ENCODE data around the gene SRSF1. TPM values are rescaled to one million over a fixed set of nuclear protein-coding genes. Genes with fewer than 3 reads are reported as not detected.
A peak's percentile ranks its signal among the peaks of the same experiment; 100 is the strongest.
"Not testable (repeated sequence)": the region's sequence is repeated elsewhere in the genome, so short reads cannot be mapped to it uniquely, and the experiment has no call there.

SRSF1 gene
- total RNA-seq, 4 donors from 2014 or later: 134 to 223 (median 200) TPM

DNA sequence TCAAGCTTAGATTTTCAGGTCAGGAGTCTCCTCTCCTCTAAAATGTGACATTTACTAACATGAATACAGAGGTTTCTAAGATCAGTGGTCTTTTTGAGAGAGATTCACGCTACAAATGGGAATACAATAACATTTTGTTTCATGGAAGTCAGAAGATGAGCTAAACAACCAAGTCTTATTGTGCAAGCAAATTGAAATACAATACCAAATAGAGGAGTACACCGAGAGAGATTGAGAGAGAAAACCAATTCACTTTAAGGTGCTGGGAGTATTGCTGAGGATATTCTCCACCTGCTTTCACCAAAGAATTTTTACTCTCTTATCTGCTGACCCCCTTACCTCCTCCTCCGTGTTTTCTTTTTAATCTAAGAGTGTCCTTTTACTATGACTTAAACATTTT lies 30.5 kb downstream of the SRSF1 start:
- H3K27ac ChIP-seq: peak overlapping the region in 2 of 4 donors; percentile 10 to 41
- no peak overlapping the region for H3K4me3 ChIP-seq
- DNase-seq: no peak
- peaks cover 30 to 99% (median 32%) of the 10 kb centered on the region in 3 donors for H3K36me3 ChIP-seq
- 81 to 82% methylated on average over 3 of the region's 3 CpGs for WGBS, 2 donors
- H3K9me3 ChIP-seq: no peaks in the 10 kb centered on the region
- TF ChIP-seq POLR2A (IDR thresholded peaks at IDR 0.05) (no peak), CTCF (IDR thresholded peaks at IDR 0.05) (no peak)
- H3K4me1 ChIP-seq: peaks cover 0 to 56% (median 0%) of the 10 kb centered on the region in 3 donors
- intact Hi-C loops (cut with DNase I): no loop called here
- no peaks in the 10 kb centered on the region for H3K27me3 ChIP-seq

DNA sequence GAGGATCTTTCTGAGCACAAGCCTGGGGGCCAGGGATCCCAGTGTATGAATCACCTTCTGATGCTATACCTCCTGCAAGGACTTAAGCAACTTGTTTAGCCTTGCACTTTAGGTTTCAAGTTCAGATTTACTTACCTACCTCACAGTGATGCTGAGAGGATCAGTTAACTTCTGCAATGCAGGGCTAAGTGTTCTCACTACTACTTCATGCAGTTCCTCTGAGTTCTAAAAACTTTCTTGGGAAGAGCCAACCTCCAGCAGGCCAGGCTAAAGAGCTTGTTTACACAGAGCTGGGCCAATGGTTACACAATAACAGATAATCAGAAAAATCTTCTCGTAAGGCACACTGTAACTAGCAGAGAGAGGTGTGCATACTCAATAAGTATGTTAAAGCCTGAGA lies 32.0 kb downstream of the SRSF1 start:
- Histone ChIP-seq H3K9me3 (no peaks in the 10 kb centered on the region), H3K4me1 (peaks cover 0 to 40% (median 0%) of the 10 kb centered on the region in 3 donors), H3K36me3 (peaks cover 26 to 83% (median 30%) of the 10 kb centered on the region in 3 donors), H3K27me3 (no peaks in the 10 kb centered on the region), H3K4me3 (no peak overlapping the region), H3K27ac (peak overlapping the region in 2 of 4 donors; percentile 8 to 41)
- WGBS, 2 donors: 24 to 25% methylated on average over 1 of the region's 1 CpG
- DNase-seq: no peak
- no peak for TF ChIP-seq CTCF (IDR thresholded peaks at IDR 0.05)
- TF ChIP-seq POLR2A (IDR thresholded peaks at IDR 0.05): no peak
- intact Hi-C loops (cut with DNase I): no loop called here

DNA sequence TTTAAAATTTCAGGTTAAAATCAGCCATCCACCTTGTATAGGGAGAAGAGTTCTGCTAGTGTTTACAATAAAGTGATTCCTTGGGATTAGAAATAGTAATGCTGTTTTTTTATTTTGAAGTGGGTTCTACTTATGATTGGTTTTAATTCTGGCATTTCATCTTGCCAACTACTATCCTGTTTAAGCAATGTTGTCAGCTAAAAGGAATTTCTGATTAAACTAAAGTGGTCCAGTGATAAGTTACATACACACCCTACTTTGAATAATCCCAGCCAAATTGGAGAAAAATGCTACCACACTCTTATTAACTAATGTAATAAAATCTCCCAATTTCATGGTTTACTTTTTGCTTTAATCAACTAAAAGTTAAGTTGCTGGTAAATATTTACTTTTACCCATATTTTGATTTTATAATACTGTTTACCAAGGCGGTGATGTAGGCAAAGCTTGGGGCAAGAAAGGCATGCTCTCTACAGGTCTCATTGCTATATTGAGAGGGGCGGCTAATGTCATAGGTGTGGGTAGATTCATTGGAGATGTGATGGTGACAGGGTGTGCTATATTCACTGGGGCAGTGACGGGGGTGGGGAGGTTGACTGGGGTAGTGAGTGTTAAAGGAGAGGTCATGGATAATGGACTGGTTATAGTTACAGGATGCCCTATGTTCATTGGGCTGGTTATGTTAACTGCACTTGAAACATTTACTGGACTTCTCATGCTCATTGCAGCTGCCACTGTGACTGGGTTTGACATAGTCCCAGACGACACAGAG lies 32.8 kb downstream of the SRSF1 start:
- H3K9me3 ChIP-seq; intact Hi-C loops (cut with DNase I); H3K27me3 ChIP-seq; DNase-seq; H3K4me3 ChIP-seq: not testable (repeated sequence)
- H3K4me1 ChIP-seq: peaks cover 0 to 38% (median 0%) of the 10 kb centered on the region in 3 donors
- H3K36me3 ChIP-seq: peaks cover 23 to 75% (median 30%) of the 10 kb centered on the region in 3 donors
- 83 to 87% methylated on average over 4 of the region's 4 CpGs for WGBS, 2 donors
- peak overlapping the region in 2 of 4 donors; percentile 8 to 41 for H3K27ac ChIP-seq

- peaks cover 5 to 54% (median 23%) of the 10 kb centered on the region in 3 donors for H3K36me3 ChIP-seq
- no peaks in the 10 kb centered on the region for H3K9me3 ChIP-seq
- H3K4me1 ChIP-seq: peaks cover 0 to 30% (median 0%) of the 10 kb centered on the region in 3 donors
- H3K27me3 ChIP-seq: no peaks in the 10 kb centered on the region
- no peak for DNase-seq
- no peak overlapping the region for H3K4me3 ChIP-seq
- no peak for TF ChIP-seq POLR2A (IDR thresholded peaks at IDR 0.05)
- TF ChIP-seq CTCF (IDR thresholded peaks at IDR 0.05): no peak
- no peak overlapping the region for H3K27ac ChIP-seq
- WGBS, 2 donors: 17 to 54% methylated on average over 1 of the region's 1 CpG
- intact Hi-C loops (cut with DNase I): no loop called here
Observed at GRCh38 chr17:57972151-57972550, 34.9 kb downstream of the SRSF1 start.

- Histone ChIP-seq H3K4me1 (peaks cover 0 to 30% (median 0%) of the 10 kb centered on the region in 3 donors), H3K9me3 (no peaks in the 10 kb centered on the region), H3K4me3 (no peak overlapping the region), H3K27ac (no peak overlapping the region), H3K27me3 (no peaks in the 10 kb centered on the region), H3K36me3 (peaks cover 0 to 48% (median 18%) of the 10 kb centered on the region in 3 donors)
- 68 to 86% methylated on average over 10 of the region's 10 CpGs for WGBS, 2 donors
- no peak for DNase-seq
- TF ChIP-seq CTCF (IDR thresholded peaks at IDR 0.05) (no peak), POLR2A (IDR thresholded peaks at IDR 0.05) (no peak)
- intact Hi-C loops (cut with DNase I): no loop called here
Observed at GRCh38 chr17:57971572-57971971, 35.5 kb downstream of the SRSF1 start.
